Esophagus squamous epithelium (tissue), 5 donors: Measurements from ENCODE around the gene LGSN. TPM values are rescaled to one million over a fixed set of nuclear protein-coding genes. Genes with fewer than 3 reads are reported as not detected.

Experiments used
- DNase-seq: peaks from one replicate; lab custom pipeline; 2025; lab: John Stamatoyannopoulos, UW
- H3K27ac ChIP-seq, 4 donors: fragments of 200-600 bp; sonication (generic); one replicate each; pipeline ENCODE4 v1.5.1; 2016 to 2019; ENCODE audit warnings: mild to moderate bottlenecking in 1 of 4
- H3K27me3 ChIP-seq, 4 donors: fragments of 200-600 bp; sonication (generic); 1 replicate in 3 of 4; 2 replicates in 1 of 4; pipeline versions ENCODE4 v1.5.1 to v1.6.0; 2017 to 2021; ENCODE audit warnings: antibody characterized with exemption in 1 of 4
- H3K36me3 ChIP-seq, 3 donors: fragments of 200-600 bp; sonication (generic); one replicate each; pipeline ENCODE4 v1.5.1; 2016 to 2019
- H3K4me1 ChIP-seq, 3 donors: fragments of 200-600 bp; sonication (generic); one replicate each; pipeline ENCODE4 v1.5.1; 2017 to 2019
- H3K4me3 ChIP-seq, 4 donors: fragments of 200-600 bp; sonication (generic); 1 replicate in 3 of 4; 2 replicates in 1 of 4; pipeline ENCODE4 v1.5.1; 2016 to 2019; ENCODE audit warnings: mild to moderate bottlenecking in 2 of 4, moderate library complexity in 1 of 4
- H3K9me3 ChIP-seq, 3 donors: fragments of 200-600 bp; sonication (generic); one replicate each; pipeline ENCODE4 v1.5.1; 2016 to 2019
- POLR2A ChIP-seq, 4 donors: fragments of 450-650 bp; IDR thresholded peaks; one replicate each; pipeline ENCODE4 v1.6.1; 2017; ENCODE audit warnings: antibody characterized with exemption in 4 of 4, mild to moderate bottlenecking in 4 of 4, moderate library complexity in 3 of 4
- WGBS, 2 donors: methylation state at CpG; one replicate each; pipeline ENCODE4 v1.1.5; 2018; 5-methylcytosine and 5-hydroxymethylcytosine counted together
- intact Hi-C: fragments of 100-400 bp; cut with DNase I; formaldehyde crosslinking; loops from one replicate; pipeline ENCODE4 v1.15.0; 2022
- total RNA-seq, 4 donors: library from RNA; depleted of rRNA; stranded (reverse); fragments of >200 nt; gene quantifications; one replicate each; pipeline ENCODE4 v1.1.0, GENCODE V29; 2016
- TF ChIP-seq, protein P1 (sequence below), 6 experiments: fragments of 450-650 bp in 4 of 6; fragments of 200-600 bp in 2 of 6; sonication (generic) in 2 of 6; IDR thresholded peaks; one replicate each; pipeline ENCODE4 v1.5.1; 2016 to 2019; ENCODE audit warnings: antibody characterized with exemption in 6 of 6, mild to moderate bottlenecking in 4 of 6, moderate library complexity in 4 of 6
- donor health status: DM: yes; HTN: yes; CAD: no.

Gene LGSN
- total RNA-seq, 4 donors from 2014 or later: not detected

DNA sequence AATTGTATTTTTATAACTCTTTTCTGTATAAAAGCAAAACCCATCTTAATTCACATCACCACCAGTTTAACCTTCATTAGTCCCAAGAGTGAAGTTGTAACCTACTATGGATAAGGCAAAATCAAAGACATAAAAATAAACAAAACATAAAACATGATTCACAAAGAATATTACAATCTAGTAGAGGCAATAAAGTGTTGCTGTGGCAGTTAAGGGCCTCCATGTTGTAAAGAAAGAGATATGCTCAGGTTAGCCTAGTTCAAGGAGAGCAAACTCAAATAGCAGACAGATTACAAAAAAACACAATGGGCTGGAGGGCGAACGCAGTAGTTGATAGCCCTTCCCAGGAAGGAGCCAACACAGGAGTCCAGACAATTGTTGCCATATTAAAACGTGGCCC lies 13.4 kb downstream of the LGSN start:
- no peak for TF ChIP-seq POLR2A (IDR thresholded peaks at IDR 0.05)
- TF ChIP-seq, protein P1, sequence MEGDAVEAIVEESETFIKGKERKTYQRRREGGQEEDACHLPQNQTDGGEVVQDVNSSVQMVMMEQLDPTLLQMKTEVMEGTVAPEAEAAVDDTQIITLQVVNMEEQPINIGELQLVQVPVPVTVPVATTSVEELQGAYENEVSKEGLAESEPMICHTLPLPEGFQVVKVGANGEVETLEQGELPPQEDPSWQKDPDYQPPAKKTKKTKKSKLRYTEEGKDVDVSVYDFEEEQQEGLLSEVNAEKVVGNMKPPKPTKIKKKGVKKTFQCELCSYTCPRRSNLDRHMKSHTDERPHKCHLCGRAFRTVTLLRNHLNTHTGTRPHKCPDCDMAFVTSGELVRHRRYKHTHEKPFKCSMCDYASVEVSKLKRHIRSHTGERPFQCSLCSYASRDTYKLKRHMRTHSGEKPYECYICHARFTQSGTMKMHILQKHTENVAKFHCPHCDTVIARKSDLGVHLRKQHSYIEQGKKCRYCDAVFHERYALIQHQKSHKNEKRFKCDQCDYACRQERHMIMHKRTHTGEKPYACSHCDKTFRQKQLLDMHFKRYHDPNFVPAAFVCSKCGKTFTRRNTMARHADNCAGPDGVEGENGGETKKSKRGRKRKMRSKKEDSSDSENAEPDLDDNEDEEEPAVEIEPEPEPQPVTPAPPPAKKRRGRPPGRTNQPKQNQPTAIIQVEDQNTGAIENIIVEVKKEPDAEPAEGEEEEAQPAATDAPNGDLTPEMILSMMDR (IDR thresholded peaks at IDR 0.05): no peak
- Histone ChIP-seq H3K4me1 (no peaks in the 10 kb centered on the region), H3K4me3 (no peak overlapping the region), H3K36me3 (no peaks in the 10 kb centered on the region), H3K27me3 (no peaks in the 10 kb centered on the region), H3K9me3 (no peaks in the 10 kb centered on the region), H3K27ac (no peak overlapping the region)
- DNase-seq: no peak
- intact Hi-C loops: no loop called here
- 80 to 86% methylated on average over 3 of the region's 3 CpGs for WGBS, 2 donors

GRCh38 chr6:63305277-63305676 lies 14.5 kb downstream of the LGSN start:
- no peak for DNase-seq
- Histone ChIP-seq H3K36me3 (no peaks in the 10 kb centered on the region), H3K4me3 (no peak overlapping the region), H3K27ac (no peak overlapping the region), H3K4me1 (no peaks in the 10 kb centered on the region), H3K27me3 (no peaks in the 10 kb centered on the region), H3K9me3 (no peaks in the 10 kb centered on the region)
- TF ChIP-seq POLR2A (IDR thresholded peaks at IDR 0.05): no peak
- TF ChIP-seq, protein P1 (IDR thresholded peaks at IDR 0.05): no peak
- intact Hi-C loops: no loop called here
- WGBS, 2 donors: 61 to 64% methylated on average over 2 of the region's 2 CpGs

DNA sequence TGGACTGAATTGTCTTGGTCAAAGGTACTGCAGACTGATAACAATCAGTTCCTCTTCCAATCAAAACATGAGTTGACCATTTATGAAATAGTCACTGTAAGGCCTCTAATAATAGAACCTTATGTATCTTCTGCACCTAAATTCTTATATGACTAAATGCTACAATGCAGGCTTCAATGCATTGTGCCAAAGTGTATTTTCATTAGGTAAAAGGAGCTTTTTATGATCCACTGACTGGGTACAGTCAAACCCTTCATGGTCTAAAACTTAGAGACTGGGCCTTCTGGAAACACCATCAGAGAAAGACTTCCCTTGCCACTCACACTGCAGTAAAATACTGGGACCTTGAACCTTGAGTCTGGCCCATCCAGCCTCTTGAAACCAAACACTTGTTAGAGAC lies 16.3 kb downstream of the LGSN start:
- no peak for TF ChIP-seq POLR2A (IDR thresholded peaks at IDR 0.05)
- TF ChIP-seq, protein P1 (IDR thresholded peaks at IDR 0.05): no peak
- Histone ChIP-seq H3K36me3 (no peaks in the 10 kb centered on the region), H3K4me1 (no peaks in the 10 kb centered on the region)

GRCh38 chr6:63299667-63300066 lies 20.1 kb downstream of the LGSN start:
- Histone ChIP-seq H3K9me3 (no peaks in the 10 kb centered on the region), H3K4me1 (no peaks in the 10 kb centered on the region), H3K27ac (no peak overlapping the region), H3K36me3 (no peaks in the 10 kb centered on the region), H3K27me3 (no peaks in the 10 kb centered on the region), H3K4me3 (no peak overlapping the region)
- TF ChIP-seq, protein P1 (IDR thresholded peaks at IDR 0.05): no peak
- TF ChIP-seq POLR2A (IDR thresholded peaks at IDR 0.05): no peak
- DNase-seq: no peak
- intact Hi-C loops: no loop called here
- WGBS, 2 donors: 75 to 77% methylated on average over 2 of the region's 2 CpGs

More for the DNA sequence above, 16.3 kb downstream of the LGSN start:
- Histone ChIP-seq H3K4me3 (no peak overlapping the region), H3K27ac (no peak overlapping the region), H3K27me3 (no peaks in the 10 kb centered on the region), H3K9me3 (no peaks in the 10 kb centered on the region)
- intact Hi-C loops: no loop called here
- DNase-seq: no peak

DNA sequence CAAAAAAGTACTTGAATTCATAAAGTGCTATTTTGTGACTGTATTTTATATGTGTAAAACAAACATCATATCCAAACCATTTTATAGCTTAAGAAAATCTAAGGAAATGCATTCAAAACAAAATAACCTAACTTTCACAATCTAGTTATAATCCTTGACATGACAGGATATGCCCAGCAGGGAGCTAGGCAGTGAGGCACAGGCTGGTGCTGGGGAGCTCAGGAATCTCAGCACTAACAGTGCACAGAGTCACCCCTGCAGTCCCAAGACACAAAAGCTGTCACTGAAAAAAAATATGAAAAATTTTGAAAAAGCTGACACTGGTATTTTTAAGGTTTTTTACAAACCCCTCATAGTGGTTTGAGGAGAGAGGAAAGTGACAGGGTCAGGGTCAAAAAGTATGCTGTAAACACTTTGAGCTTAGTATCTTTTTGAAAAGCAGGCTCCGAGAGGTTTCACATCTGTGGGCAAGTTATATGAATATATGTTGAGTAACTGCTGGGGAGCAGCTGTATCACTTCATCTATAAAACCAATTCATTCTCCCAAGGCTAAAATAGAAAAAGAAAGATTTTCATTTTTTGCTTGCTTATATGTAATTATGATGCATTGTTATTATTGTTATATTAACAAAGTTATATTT lies 24.1 kb downstream of the LGSN start:
- Histone ChIP-seq H3K27ac (no peak overlapping the region), H3K9me3 (no peaks in the 10 kb centered on the region), H3K27me3 (no peaks in the 10 kb centered on the region), H3K4me1 (no peaks in the 10 kb centered on the region), H3K36me3 (no peaks in the 10 kb centered on the region), H3K4me3 (no peak overlapping the region)
- DNase-seq: no peak
- TF ChIP-seq POLR2A (IDR thresholded peaks at IDR 0.05): no peak
- TF ChIP-seq, protein P1 (IDR thresholded peaks at IDR 0.05): no peak
- WGBS, 2 donors: 0 to 40% methylated on average over 1 of the region's 1 CpG
- intact Hi-C loops: no loop called here
